Stimulated activated CD8-positive, alpha-beta memory T cell treated with anti-CD3 and anti-CD28 coated beads, Interleukin-2, amount 100 ng/mL, for 48 hours (primary cell): ENCODE results near the gene ZSWIM6.
"Not testable (repeated sequence)": the region's sequence is repeated elsewhere in the genome, so short reads cannot be mapped to it uniquely, and the experiment has no call there.

ENCODE experiments used
- DNase-seq, 2 donors: peaks; one replicate each; pipeline ENCODE4 v3.0.0-alpha.2; 2020; ENCODE audit warnings: low read depth in 2 of 2

The ZSWIM6 gene

DNA sequence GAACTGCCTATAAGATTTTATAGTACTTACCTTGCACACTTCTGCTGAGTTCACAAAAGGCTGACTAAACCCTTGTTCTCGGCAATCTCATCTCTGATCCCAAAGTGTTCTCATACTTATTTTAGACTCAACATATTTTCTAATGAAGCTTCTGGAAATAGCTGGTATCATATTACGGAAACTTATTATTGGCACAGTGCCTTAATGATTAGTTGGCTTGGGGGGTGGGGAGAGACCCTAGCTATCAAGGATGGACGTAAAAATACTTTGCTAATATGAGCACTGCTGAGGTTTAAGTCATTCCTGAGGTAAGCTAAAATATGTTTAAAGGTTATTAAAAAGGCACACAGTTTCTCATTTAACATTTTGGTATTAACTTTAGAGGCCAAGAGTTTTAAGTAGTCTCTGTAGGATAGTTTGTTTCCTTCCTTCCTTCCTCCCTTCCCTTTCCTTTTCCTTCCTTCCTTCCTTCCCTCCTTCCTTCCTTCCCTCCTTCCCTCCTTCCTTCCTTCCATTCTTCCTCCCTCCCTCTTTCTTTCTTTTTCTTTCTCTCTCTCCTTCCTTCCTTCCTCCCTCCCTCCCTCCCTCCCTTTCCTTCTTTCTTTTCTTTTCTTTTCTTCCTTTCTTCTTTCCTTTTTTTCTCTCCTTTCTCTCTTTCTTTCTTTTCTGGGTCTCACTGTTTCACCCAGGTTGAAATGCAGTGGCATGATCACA is 31.5 kb downstream of the ZSWIM6 start:
- DNase-seq: no peak

DNA sequence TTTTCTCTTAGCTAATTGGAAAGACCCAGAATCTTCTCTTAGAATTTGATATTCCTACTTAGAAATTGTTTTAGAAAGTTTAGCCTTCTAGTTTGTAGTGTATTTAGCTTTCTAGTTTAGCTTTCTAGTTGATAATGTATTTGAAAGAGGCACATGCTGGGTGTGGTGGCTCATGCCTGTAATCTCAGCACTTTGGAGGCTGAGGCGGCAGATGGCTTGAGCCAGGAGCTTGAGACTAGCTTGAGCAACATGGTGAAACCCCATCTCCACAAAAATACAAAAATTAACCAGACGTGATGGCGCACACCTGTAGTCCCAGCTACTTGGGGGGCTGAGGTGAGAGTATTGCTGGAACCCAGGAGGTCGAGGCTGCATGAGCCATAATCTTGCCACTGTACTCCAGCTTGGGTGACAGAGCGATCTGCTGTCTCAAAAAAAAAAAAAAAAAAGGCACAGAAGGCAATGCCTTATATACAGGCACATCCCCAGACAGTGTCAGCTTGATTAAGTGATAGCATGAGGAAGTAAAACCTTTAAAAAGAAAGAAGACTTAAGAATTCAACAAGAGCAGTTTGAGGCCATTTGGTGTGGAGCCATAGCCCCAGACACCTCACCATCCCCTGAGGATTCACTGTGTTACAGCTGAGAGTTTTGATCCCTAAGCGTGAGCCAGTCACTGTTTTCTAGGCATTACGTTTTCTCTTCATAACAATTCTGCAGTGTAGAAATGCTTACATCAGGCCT is 34.6 kb downstream of the ZSWIM6 start:
- DNase-seq: no peak

DNA sequence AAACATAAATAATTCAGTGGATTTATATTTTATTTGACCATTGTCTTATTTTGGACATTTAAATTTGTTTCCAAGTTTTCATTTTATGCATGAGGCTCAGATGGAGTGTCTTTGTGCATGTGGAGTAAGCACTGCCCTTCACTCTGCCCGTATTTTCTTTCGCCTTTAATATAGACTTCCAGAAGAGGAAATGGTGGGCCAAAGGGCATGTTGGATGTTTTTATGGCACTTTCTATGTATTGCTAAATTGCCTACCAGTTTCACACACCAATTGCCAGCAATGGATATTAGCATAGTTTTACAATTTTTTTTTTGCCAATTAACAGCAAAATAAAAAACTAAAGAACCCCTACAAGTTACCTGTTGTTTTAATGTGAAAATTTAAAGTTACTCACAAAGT is 38.4 kb downstream of the ZSWIM6 start:
- no peak for DNase-seq

DNA sequence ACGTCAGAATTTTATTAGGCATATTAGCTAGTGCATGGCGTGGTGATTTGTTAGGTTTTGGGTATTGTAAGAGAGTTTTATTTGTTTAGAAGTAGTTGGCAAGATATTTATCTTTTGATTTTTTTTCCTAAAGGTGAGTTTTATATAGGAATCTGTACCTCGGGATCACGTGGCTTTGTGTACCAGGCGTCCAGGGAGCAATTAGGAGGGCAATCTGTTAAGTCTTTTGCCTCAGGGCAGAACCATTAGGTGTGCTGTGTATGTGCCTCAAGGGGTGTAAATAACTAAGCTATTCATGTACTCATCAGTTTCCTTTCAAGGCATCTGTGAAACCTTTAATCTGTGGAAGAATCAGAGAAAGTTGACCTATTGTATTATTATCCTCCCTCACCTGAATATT is 39.4 kb downstream of the ZSWIM6 start:
- DNase-seq: no peak

GRCh38 chr5:61379677-61380076 is 47.6 kb downstream of the ZSWIM6 start:
- no peak for DNase-seq

- no peak for DNase-seq
Measured at GRCh38 chr5:61381968-61382367, 49.9 kb downstream of the ZSWIM6 start.

DNA sequence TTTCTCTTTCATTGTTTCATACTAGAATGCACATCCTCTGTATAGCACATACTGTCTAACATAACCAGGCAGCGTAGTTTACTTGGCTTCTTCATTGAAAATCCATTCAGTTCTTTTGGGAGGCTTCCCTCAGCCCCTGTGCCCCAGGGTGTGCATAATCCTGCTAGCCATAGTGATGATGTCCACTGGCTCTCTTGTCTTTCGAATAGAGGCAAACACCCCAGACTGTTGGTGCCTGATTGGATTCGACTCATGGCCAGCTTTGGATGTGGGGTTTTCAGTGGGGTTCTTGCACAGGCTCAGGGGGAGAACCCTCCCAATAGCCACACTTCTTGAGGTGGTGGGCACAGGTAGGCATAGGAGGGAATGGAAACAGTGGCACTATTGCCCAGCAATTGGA is 53.6 kb downstream of the ZSWIM6 start:
- no peak for DNase-seq

GRCh38 chr5:61386045-61386800 is 54.2 kb downstream of the ZSWIM6 start:
- DNase-seq: no peak

GRCh38 chr5:61389609-61390008 is 57.6 kb downstream of the ZSWIM6 start:
- DNase-seq: no peak

DNA sequence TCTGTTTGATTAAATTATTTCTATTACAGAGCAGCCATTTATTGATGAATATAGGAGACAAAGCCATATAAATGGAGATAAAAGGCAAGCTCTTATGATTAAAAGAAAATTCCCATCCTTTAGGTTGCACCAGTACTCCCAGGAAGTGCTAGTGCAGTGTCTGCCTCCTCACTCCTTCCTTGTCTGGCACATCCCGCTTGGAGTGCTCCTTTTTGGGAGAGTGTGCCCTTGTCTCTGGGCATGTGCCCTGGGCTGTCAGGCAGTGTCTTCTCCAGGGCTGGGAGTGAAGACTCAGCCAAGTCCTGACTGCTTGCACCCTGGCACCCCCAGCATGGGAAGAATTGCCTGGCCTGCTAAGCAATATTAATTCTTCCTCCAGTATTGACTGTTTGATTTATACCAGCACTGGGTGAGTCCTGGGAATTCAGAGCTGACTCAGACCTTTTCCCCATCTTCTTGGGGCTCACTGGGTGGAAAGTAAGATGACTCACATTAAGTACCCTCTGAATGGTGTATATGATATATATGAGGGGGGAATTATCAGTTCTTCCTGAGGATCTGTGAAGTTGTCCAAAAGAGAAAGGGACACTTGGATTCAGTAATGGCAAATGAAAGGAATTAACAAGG is 62.1 kb downstream of the ZSWIM6 start:
- no peak for DNase-seq

- no peak for DNase-seq
Measured at GRCh38 chr5:61394793-61395192, 62.7 kb downstream of the ZSWIM6 start.

GRCh38 chr5:61397238-61397637 is 65.2 kb downstream of the ZSWIM6 start:
- no peak for DNase-seq

- no peak for DNase-seq
Measured at GRCh38 chr5:61397937-61398336, 65.9 kb downstream of the ZSWIM6 start.

GRCh38 chr5:61398440-61398839 is 66.4 kb downstream of the ZSWIM6 start:
- no peak for DNase-seq

GRCh38 chr5:61399679-61400078 is 67.6 kb downstream of the ZSWIM6 start:
- DNase-seq: no peak

DNA sequence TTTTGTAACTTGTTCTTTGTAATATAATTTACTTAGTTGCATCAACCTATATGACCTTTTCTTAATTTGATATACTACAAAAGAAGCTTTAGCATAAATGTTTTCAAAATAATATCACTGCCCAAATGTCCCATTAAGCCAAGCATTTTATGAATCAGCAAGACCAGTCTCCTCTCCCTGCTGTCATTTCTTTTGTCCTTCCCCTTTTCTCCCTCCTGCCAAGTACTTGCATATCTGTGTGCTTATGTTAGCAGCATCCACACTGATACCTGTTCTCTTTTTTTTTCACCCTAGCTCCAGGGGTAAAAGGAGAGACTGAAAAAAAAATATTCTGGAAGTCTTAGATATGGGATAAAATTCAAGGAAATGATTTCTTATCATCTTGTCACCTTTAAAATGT is 69.7 kb downstream of the ZSWIM6 start:
- no peak for DNase-seq

- no peak for DNase-seq
Measured at GRCh38 chr5:61402244-61402823, 70.3 kb downstream of the ZSWIM6 start.

DNA sequence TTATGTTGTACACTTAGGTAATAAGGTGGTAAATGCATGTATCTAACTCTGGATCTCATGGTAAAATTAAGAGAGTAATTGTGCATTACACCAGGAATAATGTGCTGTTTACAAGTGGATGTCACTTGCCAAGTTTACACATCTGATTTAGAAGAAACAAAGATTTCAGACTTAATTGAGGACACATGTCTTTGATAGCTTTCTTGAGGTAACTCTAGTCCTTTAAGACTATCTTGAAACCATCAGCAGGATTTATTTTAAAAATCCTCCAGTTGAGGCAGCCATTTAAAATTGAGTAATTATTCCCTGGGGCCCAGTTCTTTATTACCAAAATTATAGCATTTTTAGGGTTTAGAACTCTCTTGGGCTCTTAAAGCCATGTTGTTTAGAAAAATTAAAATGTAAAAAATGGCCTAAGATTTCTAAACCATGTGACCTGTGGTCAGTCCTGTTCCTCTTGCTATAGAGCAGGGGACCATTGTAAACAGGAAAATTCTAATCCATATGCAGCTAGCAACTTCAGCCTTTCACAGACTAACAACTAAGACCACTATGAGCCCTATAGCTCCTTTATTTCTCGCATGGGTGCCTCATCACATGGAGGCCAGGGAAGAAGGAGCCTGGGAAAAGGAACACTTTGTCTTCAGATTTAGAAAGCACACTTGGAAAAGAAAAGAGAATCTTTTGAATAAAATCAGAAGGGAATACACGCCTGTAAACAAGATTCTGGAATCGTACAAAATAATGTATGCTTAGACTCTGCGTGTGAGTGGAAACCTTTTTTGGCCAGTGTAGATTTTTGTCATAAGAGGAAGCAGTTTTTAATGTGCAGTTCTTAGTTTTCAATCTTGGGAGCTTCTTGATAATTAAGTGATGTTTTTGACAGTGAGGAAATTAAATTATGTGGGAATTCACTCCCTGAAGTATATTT is 71.2 kb downstream of the ZSWIM6 start:
- DNase-seq: no peak

GRCh38 chr5:61405511-61406295 is 73.6 kb downstream of the ZSWIM6 start:
- DNase-seq: no peak

DNA sequence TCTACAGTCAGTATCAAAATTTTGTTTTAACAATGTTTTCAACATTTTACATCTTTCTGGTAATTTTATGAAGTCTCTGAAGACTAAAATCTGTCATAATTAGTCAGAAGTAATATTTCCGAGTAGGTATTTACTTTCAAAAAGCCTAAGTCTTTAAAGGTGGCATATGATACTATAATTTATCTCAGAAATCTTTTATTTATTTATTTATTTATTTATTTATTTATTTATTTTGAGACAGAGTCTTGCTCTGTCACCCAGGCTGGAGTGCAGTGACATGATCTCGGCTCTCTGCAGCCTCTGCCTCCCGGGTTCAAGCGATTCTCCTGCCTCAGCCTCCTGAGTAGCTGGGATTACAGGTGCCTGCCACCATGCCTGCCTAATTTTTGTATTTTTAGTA is 74.4 kb downstream of the ZSWIM6 start:
- DNase-seq: not testable (repeated sequence)
